Thoracic aorta (tissue), 2 donors: ENCODE measurements around the gene COMP. TPM values are rescaled to one million over a fixed set of nuclear protein-coding genes. Genes with fewer than 3 reads are reported as not detected.

Source experiments
- ATAC-seq: fragments of 150-250 bp; one replicate; pipeline ENCODE4 v1.8.0; 2017; ENCODE audit warnings: low read depth; ENCODE audit not compliant: insufficient number of reproducible peaks, low FRiP score
- DNase-seq: peaks from one replicate; pipeline ENCODE4 v3.0.0-alpha.2; 2020; ENCODE audit warnings: low spot score
- H3K27ac ChIP-seq, 2 donors: fragments of 200-600 bp; sonication (generic); 1 replicate in 1 of 2; 2 replicates in 1 of 2; pipeline ENCODE4 v1.5.1; 2016; ENCODE audit warnings: mild to moderate bottlenecking in 2 of 2, moderate library complexity in 2 of 2
- H3K27me3 ChIP-seq: fragments of 200-600 bp; sonication (generic); replicated peaks from 2 replicates; pipeline ENCODE4 v1.6.0; 2016; ENCODE audit warnings: mild to moderate bottlenecking; ENCODE audit not compliant: insufficient read depth
- H3K36me3 ChIP-seq: fragments of 200-600 bp; sonication (generic); one replicate; pipeline ENCODE4 v1.5.1; 2016
- H3K4me1 ChIP-seq, 2 donors: fragments of 200-600 bp; sonication (generic); 1 replicate in 1 of 2; 2 replicates in 1 of 2; pipeline versions ENCODE4 v1.5.1 to v1.6.0; 2016; ENCODE audit warnings: low read depth in 2 of 2, mild to moderate bottlenecking in 1 of 2; ENCODE audit not compliant: control insufficient read depth in 1 of 2
- H3K4me3 ChIP-seq: fragments of 200-600 bp; sonication (generic); 2 replicates; pipeline ENCODE4 v1.5.1; 2016; ENCODE audit warnings: mild to moderate bottlenecking
- H3K9me3 ChIP-seq: fragments of 200-600 bp; sonication (generic); 2 replicates; pipeline ENCODE4 v1.5.1; 2016
- CTCF ChIP-seq: fragments of 200-600 bp; sonication (generic); IDR thresholded peaks from one replicate; pipeline ENCODE4 v1.5.1; 2019; ENCODE audit warnings: antibody characterized with exemption
- total RNA-seq, 2 donors: library from RNA; depleted of rRNA; stranded (reverse); fragments of >200 nt; gene quantifications; one replicate each; pipeline versions ENCODE4 v1.1.0 to v1.2.3, GENCODE V29; 2016

The COMP gene
- total RNA-seq, 2 donors from 2014 or later, result 16.9 to 29.8 TPM

GRCh38 chr19:18774782-18775444 is 16.2 kb downstream of the COMP start:
- DNase-seq (no peak), ATAC-seq (no peak)
- H3K27me3 ChIP-seq, result no peaks in the 10 kb centered on the region
- H3K36me3 ChIP-seq, result no peaks in the 10 kb centered on the region
- H3K4me1 ChIP-seq, result no peaks in the 10 kb centered on the region
- H3K4me3 ChIP-seq, result no peak overlapping the region
- H3K27ac ChIP-seq, result no peak overlapping the region
- H3K9me3 ChIP-seq, result no peaks in the 10 kb centered on the region
- no peak for TF ChIP-seq CTCF

GRCh38 chr19:18774107-18774506 is 17.0 kb downstream of the COMP start:
- no peaks in the 10 kb centered on the region for H3K36me3 ChIP-seq
- no peak for TF ChIP-seq CTCF
- H3K9me3 ChIP-seq, result no peaks in the 10 kb centered on the region
- DNase-seq, result no peak
- H3K27ac ChIP-seq, result no peak overlapping the region
- no peak for ATAC-seq
- no peaks in the 10 kb centered on the region for H3K4me1 ChIP-seq
- H3K4me3 ChIP-seq, result no peak overlapping the region
- H3K27me3 ChIP-seq, result no peaks in the 10 kb centered on the region

- Histone ChIP-seq H3K27ac (no peak overlapping the region), H3K9me3 (no peaks in the 10 kb centered on the region), H3K4me3 (no peak overlapping the region), H3K4me1 (no peaks in the 10 kb centered on the region), H3K36me3 (no peaks in the 10 kb centered on the region), H3K27me3 (no peaks in the 10 kb centered on the region)
- TF ChIP-seq CTCF, result no peak
- no peak for ATAC-seq
- no peak for DNase-seq
Measured at GRCh38 chr19:18773682-18774081, 17.4 kb downstream of the COMP start.

- no peak overlapping the region for H3K4me3 ChIP-seq
- no peaks in the 10 kb centered on the region for H3K27me3 ChIP-seq
- H3K27ac ChIP-seq, result no peak overlapping the region
- no peak for DNase-seq
- no peaks in the 10 kb centered on the region for H3K36me3 ChIP-seq
- H3K4me1 ChIP-seq, result no peaks in the 10 kb centered on the region
- no peak for ATAC-seq
- no peaks in the 10 kb centered on the region for H3K9me3 ChIP-seq
- no peak for TF ChIP-seq CTCF
Measured at GRCh38 chr19:18772620-18773587, 18.2 kb downstream of the COMP start.
